Liver (tissue), 9 donors: Measurements from ENCODE around the gene PER2. TPM values are rescaled to one million over a fixed set of nuclear protein-coding genes. Genes with fewer than 3 reads are reported as not detected.
A peak's percentile ranks its signal among the peaks of the same experiment; 100 is the strongest.

ENCODE experiments used
- DNase-seq: peaks from one replicate; pipeline ENCODE4 v3.0.0-alpha.2; 2017; ENCODE audit warnings: low spot score
- H3K27ac ChIP-seq, 2 donors: one replicate each; pipeline ENCODE4 v1.7.0; 2013; ENCODE audit warnings: inconsistent platforms in 2 of 2, low read length in 2 of 2, control low read depth in 1 of 2, low read depth in 1 of 2, mild to moderate bottlenecking in 1 of 2
- H3K27me3 ChIP-seq, 4 donors: one replicate each; pipeline versions ENCODE4 v1.6.1 to v1.7.0; 2013; ENCODE audit warnings: low read length in 3 of 4, inconsistent platforms in 1 of 4, mild to moderate bottlenecking in 1 of 4, moderate library complexity in 1 of 4; ENCODE audit not compliant: control insufficient read depth in 4 of 4, insufficient read depth in 4 of 4
- H3K36me3 ChIP-seq, 4 donors: one replicate each; pipeline versions ENCODE4 v1.6.1 to v1.7.0; 2013; ENCODE audit warnings: low read length in 3 of 4, mild to moderate bottlenecking in 3 of 4, low read depth in 1 of 4, moderate library complexity in 1 of 4; ENCODE audit not compliant: control insufficient read depth in 4 of 4, insufficient read depth in 3 of 4
- H3K4me1 ChIP-seq, 4 donors: one replicate each; pipeline versions ENCODE4 v1.6.1 to v1.7.0; 2013; ENCODE audit warnings: low read length in 3 of 4, mild to moderate bottlenecking in 3 of 4, moderate library complexity in 1 of 4; ENCODE audit not compliant: control insufficient read depth in 4 of 4, insufficient read depth in 4 of 4
- H3K4me3 ChIP-seq, 3 donors: one replicate each; pipeline versions ENCODE4 v1.6.1 to v1.7.0; 2013; ENCODE audit warnings: low read length in 3 of 3, control low read depth in 1 of 3, low read depth in 1 of 3, mild to moderate bottlenecking in 1 of 3
- H3K9ac ChIP-seq, 2 donors: one replicate each; pipeline ENCODE4 v1.7.0; 2013; ENCODE audit warnings: low read length in 2 of 2, mild to moderate bottlenecking in 2 of 2, moderate library complexity in 2 of 2, control low read depth in 1 of 2, low read depth in 1 of 2
- H3K9me3 ChIP-seq, 4 donors: one replicate each; pipeline versions ENCODE4 v1.6.1 to v1.7.0; 2013; ENCODE audit warnings: low read length in 3 of 4; ENCODE audit not compliant: control insufficient read depth in 4 of 4
- EGR1 ChIP-seq, 2 donors: IDR thresholded peaks; 2 replicates each; pipeline ENCODE4 v1.6.1; 2016 to 2018; ENCODE audit warnings: antibody characterized with exemption in 2 of 2, low read depth in 2 of 2
- FOXA1 ChIP-seq: IDR thresholded peaks from 2 replicates; pipeline ENCODE4 v1.6.1; 2016; ENCODE audit warnings: antibody characterized with exemption
- FOXA2 ChIP-seq: IDR thresholded peaks from 2 replicates; pipeline ENCODE4 v1.6.1; 2016; ENCODE audit warnings: antibody characterized with exemption
- HNF4A ChIP-seq, 2 donors: conservative IDR thresholded peaks; 2 replicates each; pipeline ENCODE4 v1.6.1; 2016; ENCODE audit warnings: antibody characterized with exemption in 2 of 2, mild to moderate bottlenecking in 2 of 2
- NR2F2 ChIP-seq: IDR thresholded peaks from 2 replicates; pipeline ENCODE4 v1.6.1; 2016; ENCODE audit warnings: antibody characterized with exemption
- RAD21 ChIP-seq, 2 donors: IDR thresholded peaks; 2 replicates each; pipeline ENCODE4 v1.6.1; 2016; ENCODE audit warnings: antibody characterized with exemption in 2 of 2, mild to moderate bottlenecking in 2 of 2
- RXRA ChIP-seq, 2 donors: IDR thresholded peaks; 2 replicates each; pipeline ENCODE4 v1.6.1; 2017 to 2018; ENCODE audit warnings: antibody characterized with exemption in 2 of 2, mild to moderate bottlenecking in 1 of 2
- SP1 ChIP-seq: IDR thresholded peaks from 2 replicates; pipeline ENCODE4 v1.6.1; 2018; ENCODE audit warnings: antibody characterized with exemption, mild to moderate bottlenecking
- YY1 ChIP-seq: IDR thresholded peaks from 2 replicates; pipeline ENCODE4 v1.6.1; 2016; ENCODE audit warnings: antibody characterized with exemption, mild to moderate bottlenecking
- WGBS: extraction: QIAGEN DNeasy Blood & Tissue Kit; methylation state at CpG from one replicate; pipeline ENCODE4 v1.1.7; 2013; 5-methylcytosine and 5-hydroxymethylcytosine counted together
- polyA plus RNA-seq, 2 donors: library from polyadenylated mRNA; stranded (reverse) in 1 of 2; unstranded in 1 of 2; fragments of 200-250 nt in 1 of 2; fragments of >200 nt in 1 of 2; fragmentation: Nextera tagmentation in 1 of 2; extraction: Ambion mirVana in 1 of 2; gene quantifications; one replicate each; pipeline versions ENCODE4 v1.2.1 to v1.2.3, GENCODE V29; 2013 to 2015
- total RNA-seq, 2 donors: library from RNA; depleted of rRNA; stranded (reverse); fragments of >200 nt; gene quantifications; one replicate each; pipeline ENCODE4 v1.2.3, GENCODE V29; 2014
- TF ChIP-seq, protein P1 (sequence below): IDR thresholded peaks from 2 replicates; pipeline ENCODE4 v1.6.1; 2016; ENCODE audit warnings: antibody characterized with exemption
- TF ChIP-seq, protein P2 (sequence below): IDR thresholded peaks from 2 replicates; pipeline ENCODE4 v1.6.1; 2016; ENCODE audit warnings: antibody characterized with exemption, mild to moderate bottlenecking
- TF ChIP-seq, protein P3 (sequence below): IDR thresholded peaks from 2 replicates; pipeline ENCODE4 v1.6.1; 2016; ENCODE audit warnings: antibody characterized with exemption
- donor health status: healthy.
- donor health status: healthy.
- donor health status: healthy.
- donor health status: healthy.
- donor health status: healthy.

PER2 gene
- total and polyA plus RNA-seq, 4 donors, result 1.1 to 12.5 (median 4.1) TPM

DNA sequence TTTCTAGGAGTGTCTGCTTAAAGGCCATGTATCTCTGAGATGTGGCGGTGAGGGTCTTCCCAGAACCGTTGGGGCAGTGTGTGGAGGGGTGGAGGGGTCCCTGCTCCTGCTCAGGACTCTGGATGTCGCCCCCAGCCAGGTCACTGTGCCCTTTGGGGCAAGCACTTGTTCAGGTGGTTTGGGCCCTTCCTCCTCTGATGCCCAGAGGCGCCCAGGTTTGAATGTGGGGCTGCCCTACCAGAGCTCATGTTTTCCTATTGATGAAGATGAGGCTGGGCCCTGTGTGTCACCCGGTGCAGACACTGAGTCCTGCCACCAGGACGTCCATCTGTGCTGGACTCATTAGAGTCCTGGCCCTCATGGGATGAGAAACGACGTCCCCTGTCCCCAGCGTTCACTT lies 14.3 kb upstream of the PER2 start:
- Histone ChIP-seq H3K4me1 (peaks cover 3 to 43% (median 34%) of the 10 kb centered on the region in 4 donors), H3K27me3 (no peaks in the 10 kb centered on the region), H3K9ac (no peak overlapping the region), H3K4me3 (no peak overlapping the region), H3K36me3 (no peaks in the 10 kb centered on the region), H3K27ac (no peak overlapping the region), H3K9me3 (no peaks in the 10 kb centered on the region)
- TF ChIP-seq RXRA (IDR thresholded peaks at IDR 0.05) (no peak), FOXA1 (no peak), NR2F2 (no peak), FOXA2 (no peak), HNF4A (conservative IDR thresholded peaks at IDR 0.05) (no peak), RAD21 (IDR thresholded peaks at IDR 0.05) (no peak)
- TF ChIP-seq, protein P1, sequence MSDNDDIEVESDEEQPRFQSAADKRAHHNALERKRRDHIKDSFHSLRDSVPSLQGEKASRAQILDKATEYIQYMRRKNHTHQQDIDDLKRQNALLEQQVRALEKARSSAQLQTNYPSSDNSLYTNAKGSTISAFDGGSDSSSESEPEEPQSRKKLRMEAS, result no peak
- 86% methylated on average over 9 of the region's 9 CpGs for WGBS
- DNase-seq, result no peak

DNA sequence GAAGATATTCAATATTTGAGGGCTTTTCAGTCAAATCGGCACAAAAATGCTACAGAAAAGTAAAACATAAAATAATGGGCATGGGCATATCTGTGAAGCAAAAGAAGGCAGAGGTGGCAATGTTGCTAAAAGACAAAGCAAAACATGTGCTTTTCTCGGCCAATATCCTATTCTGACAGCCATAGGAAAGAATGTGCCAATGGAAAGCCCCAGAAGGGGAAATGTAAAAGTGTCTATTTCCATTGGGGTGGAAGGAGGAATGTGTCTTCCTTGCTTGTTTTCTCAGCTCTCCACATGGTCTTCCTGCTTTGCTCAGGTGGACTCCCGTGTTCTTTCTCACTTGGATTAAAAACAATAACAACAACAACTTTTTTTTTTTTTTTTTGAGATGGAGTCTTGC lies 13.7 kb upstream of the PER2 start:
- H3K27ac ChIP-seq, result no peak overlapping the region
- no peaks in the 10 kb centered on the region for H3K9me3 ChIP-seq
- DNase-seq, result no peak
- no peaks in the 10 kb centered on the region for H3K27me3 ChIP-seq
- WGBS, result 85% methylated on average over 3 of the region's 3 CpGs
- no peak overlapping the region for H3K9ac ChIP-seq
- H3K4me1 ChIP-seq, result peaks cover 7 to 48% (median 37%) of the 10 kb centered on the region in 4 donors
- H3K4me3 ChIP-seq, result no peak overlapping the region
- no peaks in the 10 kb centered on the region for H3K36me3 ChIP-seq
- TF ChIP-seq RXRA (IDR thresholded peaks at IDR 0.05) (no peak), EGR1 (IDR thresholded peaks at IDR 0.05; ENCODE audit: low read depth in 2 of 2) (no peak), RAD21 (IDR thresholded peaks at IDR 0.05) (no peak)
- TF ChIP-seq, protein P2, sequence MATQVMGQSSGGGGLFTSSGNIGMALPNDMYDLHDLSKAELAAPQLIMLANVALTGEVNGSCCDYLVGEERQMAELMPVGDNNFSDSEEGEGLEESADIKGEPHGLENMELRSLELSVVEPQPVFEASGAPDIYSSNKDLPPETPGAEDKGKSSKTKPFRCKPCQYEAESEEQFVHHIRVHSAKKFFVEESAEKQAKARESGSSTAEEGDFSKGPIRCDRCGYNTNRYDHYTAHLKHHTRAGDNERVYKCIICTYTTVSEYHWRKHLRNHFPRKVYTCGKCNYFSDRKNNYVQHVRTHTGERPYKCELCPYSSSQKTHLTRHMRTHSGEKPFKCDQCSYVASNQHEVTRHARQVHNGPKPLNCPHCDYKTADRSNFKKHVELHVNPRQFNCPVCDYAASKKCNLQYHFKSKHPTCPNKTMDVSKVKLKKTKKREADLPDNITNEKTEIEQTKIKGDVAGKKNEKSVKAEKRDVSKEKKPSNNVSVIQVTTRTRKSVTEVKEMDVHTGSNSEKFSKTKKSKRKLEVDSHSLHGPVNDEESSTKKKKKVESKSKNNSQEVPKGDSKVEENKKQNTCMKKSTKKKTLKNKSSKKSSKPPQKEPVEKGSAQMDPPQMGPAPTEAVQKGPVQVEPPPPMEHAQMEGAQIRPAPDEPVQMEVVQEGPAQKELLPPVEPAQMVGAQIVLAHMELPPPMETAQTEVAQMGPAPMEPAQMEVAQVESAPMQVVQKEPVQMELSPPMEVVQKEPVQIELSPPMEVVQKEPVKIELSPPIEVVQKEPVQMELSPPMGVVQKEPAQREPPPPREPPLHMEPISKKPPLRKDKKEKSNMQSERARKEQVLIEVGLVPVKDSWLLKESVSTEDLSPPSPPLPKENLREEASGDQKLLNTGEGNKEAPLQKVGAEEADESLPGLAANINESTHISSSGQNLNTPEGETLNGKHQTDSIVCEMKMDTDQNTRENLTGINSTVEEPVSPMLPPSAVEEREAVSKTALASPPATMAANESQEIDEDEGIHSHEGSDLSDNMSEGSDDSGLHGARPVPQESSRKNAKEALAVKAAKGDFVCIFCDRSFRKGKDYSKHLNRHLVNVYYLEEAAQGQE, result no peak
- TF ChIP-seq, protein P3, sequence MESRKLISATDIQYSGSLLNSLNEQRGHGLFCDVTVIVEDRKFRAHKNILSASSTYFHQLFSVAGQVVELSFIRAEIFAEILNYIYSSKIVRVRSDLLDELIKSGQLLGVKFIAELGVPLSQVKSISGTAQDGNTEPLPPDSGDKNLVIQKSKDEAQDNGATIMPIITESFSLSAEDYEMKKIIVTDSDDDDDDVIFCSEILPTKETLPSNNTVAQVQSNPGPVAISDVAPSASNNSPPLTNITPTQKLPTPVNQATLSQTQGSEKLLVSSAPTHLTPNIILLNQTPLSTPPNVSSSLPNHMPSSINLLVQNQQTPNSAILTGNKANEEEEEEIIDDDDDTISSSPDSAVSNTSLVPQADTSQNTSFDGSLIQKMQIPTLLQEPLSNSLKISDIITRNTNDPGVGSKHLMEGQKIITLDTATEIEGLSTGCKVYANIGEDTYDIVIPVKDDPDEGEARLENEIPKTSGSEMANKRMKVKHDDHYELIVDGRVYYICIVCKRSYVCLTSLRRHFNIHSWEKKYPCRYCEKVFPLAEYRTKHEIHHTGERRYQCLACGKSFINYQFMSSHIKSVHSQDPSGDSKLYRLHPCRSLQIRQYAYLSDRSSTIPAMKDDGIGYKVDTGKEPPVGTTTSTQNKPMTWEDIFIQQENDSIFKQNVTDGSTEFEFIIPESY, result no peak

DNA sequence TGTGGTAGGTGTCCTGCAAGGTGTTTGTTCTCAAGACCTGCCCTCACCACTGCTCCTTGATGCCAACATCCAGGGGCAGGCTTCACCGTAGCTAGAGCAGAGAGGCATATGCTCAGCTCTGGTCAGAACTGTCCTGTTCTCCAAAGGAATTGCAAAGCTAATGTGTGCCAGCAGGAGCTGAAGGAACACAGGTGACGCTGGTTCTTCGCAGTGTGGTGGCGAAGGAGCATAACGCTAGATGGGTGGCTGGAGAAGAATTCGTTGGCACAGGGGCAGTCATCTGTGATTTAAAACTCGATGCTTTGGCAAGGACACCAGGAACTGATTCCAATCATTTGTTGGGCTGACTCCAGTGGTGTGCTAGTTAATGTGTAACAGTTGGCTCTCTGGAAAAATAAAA lies 11.4 kb upstream of the PER2 start:
- 31% methylated on average over 7 of the region's 7 CpGs for WGBS
- TF ChIP-seq, protein P1, result no peak
- TF ChIP-seq YY1, result no peak
- TF ChIP-seq RAD21 (IDR thresholded peaks at IDR 0.05), result peak in 1 of 2 donors; percentile 19
- TF ChIP-seq HNF4A (conservative IDR thresholded peaks at IDR 0.05), result peak in 1 of 2 donors; percentile 33
- peak; percentile 59 for TF ChIP-seq SP1
- TF ChIP-seq, protein P2, result peak; percentile 43
- peak; percentile 21 to 40 for TF ChIP-seq RXRA (IDR thresholded peaks at IDR 0.05)
- Histone ChIP-seq H3K4me3 (no peak overlapping the region), H3K9me3 (no peaks in the 10 kb centered on the region), H3K27me3 (no peaks in the 10 kb centered on the region), H3K9ac (no peak overlapping the region), H3K27ac (peak overlapping the region; percentile 61 to 78), H3K4me1 (peaks cover 9 to 48% (median 36%) of the 10 kb centered on the region in 4 donors), H3K36me3 (no peaks in the 10 kb centered on the region)
- DNase-seq, result no peak
